Activated naive CD8-positive, alpha-beta T cell treated with anti-CD3 and anti-CD28 coated beads, Interleukin-2, amount 10 ng/mL, durations not matched to agents 7 days and 5 days (primary cell): ENCODE data around the gene GLRB. TPM values are rescaled to one million over a fixed set of nuclear protein-coding genes. Genes with fewer than 3 reads are reported as not detected.
"Not testable (repeated sequence)": the region's sequence is repeated elsewhere in the genome, so short reads cannot be mapped to it uniquely, and the experiment has no call there.

ENCODE experiments used
- ATAC-seq: fragments of 150-1000 bp; cut with Tn5 transposase; one replicate; pipeline ENCODE4 v1.10.0; 2021; ENCODE audit warnings: low read depth, moderate library complexity
- POLR2A ChIA-PET: fragments of 350-600 bp; sonication (Branson Sonifier 250); formaldehyde crosslinking; loops from one replicate; lab custom pipeline; 2021; ENCODE audit warnings: antibody characterized with exemption; lab: Charles Lee
- DNase-seq: peaks from one replicate; pipeline ENCODE4 v3.0.0; 2021
- H3K27ac Mint-ChIP-seq: one replicate; pipeline ENCODE4 v1.8.0; 2022; ENCODE audit warnings: mild to moderate bottlenecking, mixed read lengths
- H3K27me3 Mint-ChIP-seq: one replicate; pipeline ENCODE4 v1.8.0; 2022; ENCODE audit warnings: mild to moderate bottlenecking, moderate library complexity, mixed read lengths
- H3K36me3 Mint-ChIP-seq: one replicate; pipeline ENCODE4 v1.8.0; 2021; ENCODE audit warnings: mild to moderate bottlenecking, mixed read lengths
- H3K4me1 Mint-ChIP-seq: one replicate; pipeline ENCODE4 v1.8.0; 2021; ENCODE audit warnings: mixed read lengths
- H3K4me3 Mint-ChIP-seq: one replicate; pipeline ENCODE4 v1.8.0; 2022; ENCODE audit warnings: mild to moderate bottlenecking, moderate library complexity, mixed read lengths
- H3K9me3 Mint-ChIP-seq: one replicate; pipeline ENCODE4 v1.8.0; 2021; ENCODE audit warnings: mixed read lengths
- total RNA-seq, 2 experiments: library from RNA; stranded (reverse); gene quantifications; one replicate each; pipeline ENCODE4 v1.2.3, GENCODE V29; 2021

Gene GLRB
- not detected for total RNA-seq

DNA sequence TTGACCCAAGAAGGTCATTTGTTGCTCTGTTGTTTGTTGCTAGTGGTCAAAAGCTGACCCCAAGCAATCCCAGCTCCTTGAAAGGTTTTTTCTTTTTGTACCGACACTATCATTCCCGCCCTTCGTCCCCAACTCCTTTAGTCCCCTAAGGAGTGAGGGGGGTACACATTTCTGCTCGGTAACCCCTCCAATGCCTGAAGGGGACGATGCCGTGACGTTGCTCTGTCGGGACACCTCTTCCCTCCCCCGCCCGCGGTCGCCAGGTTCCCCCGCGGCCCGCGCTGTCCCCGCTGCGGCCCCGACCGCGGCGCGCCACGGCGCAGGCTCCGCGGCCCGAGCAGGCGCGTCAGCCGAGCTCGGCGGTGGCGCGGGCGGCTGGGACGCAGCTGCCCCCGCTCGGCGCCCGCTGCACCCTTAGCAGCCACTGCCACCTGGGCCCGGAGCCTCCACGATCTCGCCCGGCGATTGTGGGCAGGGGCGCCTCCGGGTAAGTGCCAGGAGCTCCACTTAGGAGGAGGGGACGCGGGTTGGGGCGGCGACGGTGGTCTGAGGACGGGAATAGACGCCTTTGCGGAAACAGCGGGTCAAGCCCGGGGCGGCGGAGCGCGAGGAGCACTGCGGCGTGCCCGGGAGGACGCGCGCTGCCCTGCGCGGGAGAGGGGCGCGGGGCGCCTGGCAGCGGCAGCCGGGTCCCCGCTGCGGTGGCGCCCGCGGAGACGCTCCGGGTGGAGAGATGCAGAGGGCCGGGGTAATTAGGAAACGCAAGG is at the start of gene GLRB:
GLRB (plus strand) TSS at position 340 of the 767 bp plus-strand sequence. CDS start 1,875 bp downstream, outside the sequence.
- no peaks in the 10 kb centered on the region for H3K9me3 Mint-ChIP-seq
- DNase-seq (peak; percentile 25), ATAC-seq (no peak)
- peaks cover 20% of the 10 kb centered on the region for H3K27me3 Mint-ChIP-seq
- H3K4me3 Mint-ChIP-seq = no peak within 1 kb of the TSS
- no peaks in the 10 kb centered on the region for H3K36me3 Mint-ChIP-seq
- POLR2A ChIA-PET = no interaction called here
- H3K4me1 Mint-ChIP-seq = peaks cover 2% of the 10 kb centered on the region
- no peak within 1 kb of the TSS for H3K27ac Mint-ChIP-seq

GRCh38 chr4:157035471-157035870 is 40.5 kb upstream of the GLRB start:
- H3K9me3 Mint-ChIP-seq = no peaks in the 10 kb centered on the region
- no peaks in the 10 kb centered on the region for H3K4me1 Mint-ChIP-seq
- H3K27me3 Mint-ChIP-seq = no peaks in the 10 kb centered on the region
- H3K36me3 Mint-ChIP-seq = no peaks in the 10 kb centered on the region
- ATAC-seq (no peak), DNase-seq (no peak)
- no peak overlapping the region for H3K4me3 Mint-ChIP-seq
- POLR2A ChIA-PET = no interaction called here
- H3K27ac Mint-ChIP-seq = no peak overlapping the region

- Mint-ChIP-seq H3K27ac (no peak overlapping the region), H3K4me1 (no peaks in the 10 kb centered on the region), H3K27me3 (no peaks in the 10 kb centered on the region), H3K9me3 (no peaks in the 10 kb centered on the region), H3K36me3 (no peaks in the 10 kb centered on the region), H3K4me3 (no peak overlapping the region)
- ATAC-seq (no peak), DNase-seq (no peak)
- POLR2A ChIA-PET = no interaction called here
Measured at GRCh38 chr4:157040405-157040804, 35.5 kb upstream of the GLRB start.

- H3K27me3 Mint-ChIP-seq = no peaks in the 10 kb centered on the region
- POLR2A ChIA-PET = no interaction called here
- H3K4me3 Mint-ChIP-seq = no peak overlapping the region
Measured at GRCh38 chr4:157043131-157043530, 32.8 kb upstream of the GLRB start.

DNA sequence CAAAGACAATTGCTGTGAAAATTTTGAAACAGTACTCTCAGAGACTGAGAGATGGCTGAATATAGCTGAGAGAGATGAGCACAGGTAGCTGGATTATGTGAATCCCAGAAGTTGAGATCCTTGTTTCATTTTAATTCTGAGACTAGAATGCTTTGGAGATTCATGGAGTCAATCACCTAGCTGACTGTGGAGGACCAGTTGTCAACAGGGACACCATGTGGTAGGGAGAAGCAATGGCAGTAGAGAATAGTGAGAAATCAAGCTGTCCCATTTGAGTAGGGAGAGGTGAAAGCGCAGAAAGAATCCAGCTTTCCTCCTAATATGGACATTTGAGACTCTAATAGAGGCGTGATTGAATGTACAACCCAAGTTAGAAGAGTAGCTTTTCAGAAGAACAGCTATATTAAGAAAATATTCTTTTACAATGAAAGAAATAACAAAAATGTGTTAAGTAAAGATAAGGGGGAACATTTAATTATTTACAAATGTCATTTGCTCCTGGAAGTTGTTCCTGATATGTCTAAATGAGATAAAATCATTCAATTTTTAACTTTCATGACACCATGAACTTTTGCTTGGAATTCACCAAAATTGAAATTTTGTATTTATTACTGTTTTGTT is 30.3 kb upstream of the GLRB start:
- ATAC-seq (no peak), DNase-seq (no peak)
- Mint-ChIP-seq H3K27ac (no peak overlapping the region), H3K27me3 (no peaks in the 10 kb centered on the region), H3K9me3 (no peaks in the 10 kb centered on the region), H3K4me1 (no peaks in the 10 kb centered on the region), H3K36me3 (no peaks in the 10 kb centered on the region), H3K4me3 (no peak overlapping the region)
- POLR2A ChIA-PET = no interaction called here

More at GRCh38 chr4:157043131-157043530, 32.8 kb upstream of the GLRB start:
- ATAC-seq (no peak), DNase-seq (no peak)
- Mint-ChIP-seq H3K9me3 (no peaks in the 10 kb centered on the region), H3K36me3 (no peaks in the 10 kb centered on the region), H3K4me1 (no peaks in the 10 kb centered on the region), H3K27ac (no peak overlapping the region)

DNA sequence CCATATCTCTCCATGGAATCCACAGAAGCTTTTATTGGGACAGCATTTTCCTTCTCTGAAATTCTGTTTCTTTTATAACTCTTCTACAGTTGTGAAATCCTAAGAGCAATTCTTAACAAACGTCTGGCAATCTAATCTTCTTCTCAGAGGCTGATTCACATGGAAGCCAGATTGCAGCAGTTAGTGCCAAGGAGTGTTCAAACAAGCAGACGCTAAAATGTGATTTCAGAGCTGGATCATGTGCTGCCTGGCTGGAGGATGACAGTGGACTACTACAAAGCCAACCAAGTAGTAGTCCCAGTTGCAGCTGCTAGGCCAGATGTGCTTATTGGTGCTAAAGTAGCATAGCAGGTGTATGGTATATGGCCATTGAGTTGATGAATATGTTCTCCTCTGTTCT is 27.7 kb upstream of the GLRB start:
- Mint-ChIP-seq H3K27me3 (no peaks in the 10 kb centered on the region), H3K9me3 (no peaks in the 10 kb centered on the region), H3K4me1 (no peaks in the 10 kb centered on the region), H3K27ac (no peak overlapping the region), H3K4me3 (no peak overlapping the region), H3K36me3 (no peaks in the 10 kb centered on the region)
- DNase-seq (no peak), ATAC-seq (no peak)
- POLR2A ChIA-PET = no interaction called here

GRCh38 chr4:157050561-157050960 is 25.4 kb upstream of the GLRB start:
- Mint-ChIP-seq H3K27ac (no peak overlapping the region), H3K36me3 (no peaks in the 10 kb centered on the region), H3K9me3 (no peaks in the 10 kb centered on the region), H3K4me3 (no peak overlapping the region), H3K4me1 (no peaks in the 10 kb centered on the region), H3K27me3 (no peaks in the 10 kb centered on the region)
- POLR2A ChIA-PET = no interaction called here
- DNase-seq (no peak), ATAC-seq (no peak)

- Mint-ChIP-seq H3K27ac (no peak overlapping the region), H3K9me3 (no peaks in the 10 kb centered on the region), H3K36me3 (no peaks in the 10 kb centered on the region), H3K27me3 (no peaks in the 10 kb centered on the region), H3K4me3 (no peak overlapping the region), H3K4me1 (no peaks in the 10 kb centered on the region)
- ATAC-seq (no peak), DNase-seq (no peak)
- POLR2A ChIA-PET = no interaction called here
Measured at GRCh38 chr4:157052429-157053040, 23.4 kb upstream of the GLRB start.

GRCh38 chr4:157057218-157057617 is 18.7 kb upstream of the GLRB start:
- no peak for DNase-seq

DNA sequence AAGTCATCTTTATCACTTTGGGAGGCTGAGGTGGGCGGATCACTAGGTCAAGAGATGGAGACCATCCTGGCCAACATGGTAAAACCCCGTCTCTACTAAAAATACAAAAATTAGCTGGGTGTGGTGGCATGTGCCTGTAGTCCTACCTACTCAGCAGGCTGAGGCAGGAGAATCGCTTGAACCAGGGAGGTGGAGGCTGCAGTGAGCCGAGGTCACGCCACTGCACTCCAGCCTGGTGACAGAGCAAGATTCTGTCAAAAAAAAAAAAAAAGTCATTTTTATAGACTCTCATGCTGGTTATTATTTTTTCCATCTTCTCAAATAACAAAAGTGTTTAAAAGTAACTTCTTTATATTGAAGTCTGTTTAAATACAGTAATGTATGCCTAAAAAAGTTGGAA is 17.1 kb upstream of the GLRB start:
- H3K4me1 Mint-ChIP-seq, H3K27me3 Mint-ChIP-seq, POLR2A ChIA-PET, ATAC-seq, H3K27ac Mint-ChIP-seq, H3K9me3 Mint-ChIP-seq, H3K4me3 Mint-ChIP-seq, DNase-seq, H3K36me3 Mint-ChIP-seq: not testable (repeated sequence)

More at GRCh38 chr4:157057218-157057617, 18.7 kb upstream of the GLRB start:
- POLR2A ChIA-PET = no interaction called here
- Mint-ChIP-seq H3K4me1 (no peaks in the 10 kb centered on the region), H3K9me3 (no peaks in the 10 kb centered on the region), H3K4me3 (no peak overlapping the region), H3K36me3 (no peaks in the 10 kb centered on the region), H3K27ac (no peak overlapping the region), H3K27me3 (no peaks in the 10 kb centered on the region)
- ATAC-seq = no peak

GRCh38 chr4:157072002-157072401 is 3.9 kb upstream of the GLRB start:
- peaks cover 15% of the 10 kb centered on the region for H3K27me3 Mint-ChIP-seq
- H3K27ac Mint-ChIP-seq = no peak overlapping the region
- POLR2A ChIA-PET = no interaction called here
- DNase-seq = no peak
- peaks cover 2% of the 10 kb centered on the region for H3K4me1 Mint-ChIP-seq
- H3K36me3 Mint-ChIP-seq = no peaks in the 10 kb centered on the region
- ATAC-seq = no peak
- H3K9me3 Mint-ChIP-seq = no peaks in the 10 kb centered on the region
- no peak overlapping the region for H3K4me3 Mint-ChIP-seq

DNA sequence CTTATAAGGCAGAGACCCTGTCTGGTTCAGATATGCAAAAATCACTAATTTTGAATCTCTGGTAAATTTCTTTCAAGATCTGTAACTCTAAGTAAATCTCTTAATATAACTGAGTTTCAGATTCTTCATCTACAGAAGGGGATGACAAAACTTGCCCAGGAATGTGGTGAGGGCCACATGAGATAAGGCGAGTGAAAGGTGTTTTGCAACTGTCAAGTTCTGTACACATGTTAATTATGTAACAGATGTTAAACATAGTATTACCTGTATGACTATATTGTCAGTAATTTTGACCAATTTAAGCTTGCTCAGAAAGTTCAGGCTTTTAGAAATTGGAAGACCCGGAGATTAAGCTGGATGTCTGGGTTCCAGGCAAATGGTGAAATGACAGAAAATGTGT is 549 bp upstream of the GLRB start:
- no peak overlapping the region for H3K27ac Mint-ChIP-seq
- DNase-seq = no peak
- ATAC-seq = no peak
- no peaks in the 10 kb centered on the region for H3K36me3 Mint-ChIP-seq
- peaks cover 2% of the 10 kb centered on the region for H3K4me1 Mint-ChIP-seq
- no peak overlapping the region for H3K4me3 Mint-ChIP-seq
- H3K27me3 Mint-ChIP-seq = peaks cover 20% of the 10 kb centered on the region
- POLR2A ChIA-PET = no interaction called here
- no peaks in the 10 kb centered on the region for H3K9me3 Mint-ChIP-seq

DNA sequence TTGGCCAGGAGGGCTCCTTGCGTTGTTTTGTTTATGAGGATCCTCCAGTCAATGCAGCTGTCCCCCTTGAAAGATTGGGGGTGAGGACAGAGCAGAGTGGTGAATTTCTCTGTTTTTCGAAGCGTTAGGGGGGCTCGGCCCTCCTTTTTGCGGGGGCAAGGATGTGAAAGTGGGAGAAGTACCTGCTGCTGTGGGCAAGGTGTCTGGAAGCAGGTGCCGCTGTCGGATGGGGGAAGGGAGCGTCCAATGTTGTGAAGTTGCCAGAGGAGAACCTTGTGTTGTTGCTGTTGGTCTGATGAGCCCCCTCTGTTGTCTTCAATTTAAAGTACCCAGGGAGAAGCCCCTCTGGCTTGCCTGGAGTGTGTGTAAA is 613 bp downstream of the GLRB start:
- no peaks in the 10 kb centered on the region for H3K9me3 Mint-ChIP-seq
- POLR2A ChIA-PET = no interaction called here
- no peak overlapping the region for H3K27ac Mint-ChIP-seq
- ATAC-seq = no peak
- H3K27me3 Mint-ChIP-seq = peaks cover 20% of the 10 kb centered on the region
- no peaks in the 10 kb centered on the region for H3K36me3 Mint-ChIP-seq
- H3K4me1 Mint-ChIP-seq = peaks cover 2% of the 10 kb centered on the region
- no peak for DNase-seq
- H3K4me3 Mint-ChIP-seq = no peak overlapping the region

GRCh38 chr4:157079441-157079840 is 3.5 kb downstream of the GLRB start:
- Mint-ChIP-seq H3K36me3 (no peaks in the 10 kb centered on the region), H3K4me3 (no peak overlapping the region), H3K27ac (no peak overlapping the region), H3K4me1 (peaks cover 2% of the 10 kb centered on the region), H3K27me3 (peaks cover 20% of the 10 kb centered on the region), H3K9me3 (no peaks in the 10 kb centered on the region)
- ATAC-seq (no peak), DNase-seq (no peak)
- POLR2A ChIA-PET = no interaction called here
